Astrocyte of the spinal cord (primary cell): ENCODE measurements around the gene GUCY1B1.

Experiments
- DNase-seq: peaks from one replicate; pipeline ENCODE4 v3.0.0; 2011; ENCODE audit warnings: low read depth, low spot score
- H3K4me3 ChIP-seq: 2 replicates; pipeline ENCODE4 v1.5.1; 2011; ENCODE audit warnings: low read depth, mild to moderate bottlenecking, low read length, moderate library complexity
- CTCF ChIP-seq: IDR thresholded peaks from 2 replicates; pipeline ENCODE4 v1.5.1; 2012; ENCODE audit warnings: low read depth, mild to moderate bottlenecking, low read length, inconsistent platforms
- in situ Hi-C: cut with HindIII; loops from 2 replicates; pipeline ENCODE4 v1.10.0; 2017; ENCODE audit warnings: low sequenced_read_pairs

The GUCY1B1 gene

GRCh38 chr4:155722816-155723499, 35.9 kb upstream of the GUCY1B1 start:
- in situ Hi-C loops = no loop called here
- no peak overlapping the region for H3K4me3 ChIP-seq
- TF ChIP-seq CTCF = no peak
- DNase-seq = peak; percentile 23

- H3K4me3 ChIP-seq = no peak overlapping the region
- in situ Hi-C loops = no loop called here
- no peak for DNase-seq
- TF ChIP-seq CTCF = no peak
Measured at GRCh38 chr4:155724731-155725130, 34.1 kb upstream of the GUCY1B1 start.

GRCh38 chr4:155734065-155734464, 24.8 kb upstream of the GUCY1B1 start:
- DNase-seq = no peak
- in situ Hi-C loops = no loop called here
- no peak overlapping the region for H3K4me3 ChIP-seq
- no peak for TF ChIP-seq CTCF

- in situ Hi-C loops = no loop called here
- TF ChIP-seq CTCF = no peak
- H3K4me3 ChIP-seq = no peak overlapping the region
- no peak for DNase-seq
Measured at GRCh38 chr4:155734951-155735350, 23.9 kb upstream of the GUCY1B1 start.

GRCh38 chr4:155735496-155735895, 23.3 kb upstream of the GUCY1B1 start:
- no peak overlapping the region for H3K4me3 ChIP-seq
- DNase-seq = no peak
- in situ Hi-C loops = no loop called here
- TF ChIP-seq CTCF = no peak

- peak; percentile 53 for DNase-seq
- in situ Hi-C loops = no loop called here
- no peak overlapping the region for H3K4me3 ChIP-seq
- no peak for TF ChIP-seq CTCF
Measured at GRCh38 chr4:155738548-155738947, 20.3 kb upstream of the GUCY1B1 start.

GRCh38 chr4:155741546-155741945, 17.3 kb upstream of the GUCY1B1 start:
- in situ Hi-C loops = no loop called here
- no peak overlapping the region for H3K4me3 ChIP-seq
- no peak for TF ChIP-seq CTCF
- DNase-seq = no peak
